IMR-90 (cell line): ENCODE data around the gene HSPA1L. TPM values are rescaled to one million over a fixed set of nuclear protein-coding genes. Genes with fewer than 3 reads are reported as not detected.

Source experiments
- ATAC-seq: fragments of 200-7000 bp; cut with Tn5 transposase; 2 replicates; pipeline ENCODE4 v1.9.1; 2020; ENCODE audit warnings: low read depth, mild to moderate bottlenecking, moderate library complexity
- BruUV-seq: library from RNA; stranded (reverse); fragments of 400-500 nt; replicated peaks from 2 replicates; lab custom pipeline; 2021; lab: Mats Ljungman, UMichigan
- CTCF ChIA-PET: fragments of 300-600 bp; formaldehyde crosslinking; extraction: SDS; loops from one replicate; lab custom pipeline; 2021; ENCODE audit warnings: antibody characterized with exemption; lab: Yijun Ruan, JAX
- POLR2A ChIA-PET: fragments of 300-600 bp; sonication (Branson Sonifier 250); formaldehyde crosslinking; loops from one replicate; lab custom pipeline; 2022; ENCODE audit warnings: antibody characterized with exemption; ENCODE audit not compliant: unreplicated experiment; lab: Charles Lee
- DNase-seq: peaks from one replicate; pipeline ENCODE4 v3.0.0; 2013
- H2AFZ ChIP-seq: replicated peaks from 2 replicates; pipeline ENCODE3; 2013; ENCODE audit warnings: low read length, mild to moderate bottlenecking; ENCODE audit not compliant: poor library complexity
- H2AK5ac ChIP-seq: 2 replicates; pipeline ENCODE4 v1.6.1; 2013; ENCODE audit warnings: low read depth, low read length, inconsistent platforms
- H2AK9ac ChIP-seq: replicated peaks from 2 replicates; pipeline ENCODE3; 2013; ENCODE audit warnings: mild to moderate bottlenecking, low read depth, low read length, moderate library complexity; ENCODE audit not compliant: poor library complexity
- H2BK120ac ChIP-seq: 2 replicates; pipeline ENCODE4 v1.6.1; 2013; ENCODE audit warnings: low read depth, low read length, inconsistent platforms
- H2BK15ac ChIP-seq: 3 replicates; pipeline ENCODE4 v1.6.1; 2013; ENCODE audit warnings: low read depth, low read length, inconsistent platforms
- H2BK20ac ChIP-seq: 2 replicates; pipeline ENCODE4 v1.6.1; 2013; ENCODE audit warnings: low read depth, mild to moderate bottlenecking, inconsistent platforms, low read length, moderate library complexity
- H2BK5ac ChIP-seq: 2 replicates; pipeline ENCODE4 v1.6.1; 2013; ENCODE audit warnings: mild to moderate bottlenecking, low read depth, low read length, inconsistent platforms; ENCODE audit not compliant: poor library complexity, severe bottlenecking
- H3K14ac ChIP-seq: replicated peaks from 2 replicates; pipeline ENCODE4 v1.6.1; 2013; ENCODE audit warnings: low read depth, low read length, inconsistent platforms
- H3K18ac ChIP-seq: 2 replicates; pipeline ENCODE4 v1.6.1; 2013; ENCODE audit warnings: low read depth, low read length, control low read depth
- H3K23ac ChIP-seq: 2 replicates; pipeline ENCODE4 v1.6.1; 2013; ENCODE audit warnings: low read depth, low read length, inconsistent platforms
- H3K27ac ChIP-seq: 2 replicates; pipeline ENCODE4 v1.5.1; 2013; ENCODE audit warnings: mild to moderate bottlenecking, control low read depth, low read length; ENCODE audit not compliant: insufficient read depth
- H3K27me3 ChIP-seq: 2 replicates; pipeline ENCODE4 v1.6.1; 2013; ENCODE audit warnings: low read length; ENCODE audit not compliant: control insufficient read depth, insufficient read depth
- H3K36me3 ChIP-seq: 2 replicates; pipeline ENCODE4 v1.6.1; 2013; ENCODE audit warnings: low read length, mixed read lengths; ENCODE audit not compliant: control insufficient read depth, insufficient read depth
- H3K4ac ChIP-seq: 2 replicates; pipeline ENCODE4 v1.6.1; 2013; ENCODE audit warnings: low read depth, low read length, inconsistent platforms
- H3K4me1 ChIP-seq: 2 replicates; pipeline ENCODE4 v1.6.1; 2013; ENCODE audit warnings: low read length, mixed read lengths; ENCODE audit not compliant: control insufficient read depth, insufficient read depth
- H3K4me2 ChIP-seq: 2 replicates; pipeline ENCODE4 v1.6.1; 2013; ENCODE audit warnings: low read depth, mild to moderate bottlenecking, control low read depth, low read length, moderate library complexity
- H3K4me3 ChIP-seq: 2 replicates; pipeline ENCODE4 v1.5.1; 2013; ENCODE audit warnings: low read depth, mild to moderate bottlenecking, control low read depth, low read length, moderate library complexity; ENCODE audit not compliant: insufficient read depth
- H3K56ac ChIP-seq: 2 replicates; pipeline ENCODE4 v1.6.1; 2013; ENCODE audit warnings: low read length, inconsistent platforms; ENCODE audit not compliant: insufficient read depth; ENCODE audit errors: extremely low read depth
- H3K79me1 ChIP-seq, 2 experiments: 2 replicates each; pipeline ENCODE4 v1.6.1; 2013; ENCODE audit warnings: low read length in 2 of 2, inconsistent platforms in 1 of 2, low read depth in 1 of 2
- H3K9ac ChIP-seq: 2 replicates; pipeline ENCODE4 v1.6.1; 2013; ENCODE audit warnings: low read depth, low read length, control low read depth
- H3K9me1 ChIP-seq: 2 replicates; pipeline ENCODE4 v1.6.1; 2013; ENCODE audit warnings: low read length, inconsistent platforms; ENCODE audit not compliant: insufficient read depth
- H3K9me3 ChIP-seq: 2 replicates; pipeline ENCODE4 v1.6.1; 2013; ENCODE audit warnings: low read length; ENCODE audit not compliant: control insufficient read depth, insufficient read depth
- H4K20me1 ChIP-seq: 2 replicates; pipeline ENCODE4 v1.6.1; 2013; ENCODE audit warnings: low read length, inconsistent platforms; ENCODE audit not compliant: insufficient read depth
- H4K5ac ChIP-seq: 2 replicates; pipeline ENCODE4 v1.6.1; 2013; ENCODE audit warnings: mild to moderate bottlenecking, low read depth, low read length, control low read depth
- H4K8ac ChIP-seq, 2 experiments: 2 replicates each; pipeline ENCODE4 v1.6.1; 2013; ENCODE audit warnings: low read depth in 2 of 2, low read length in 2 of 2, control low read depth in 1 of 2, inconsistent platforms in 1 of 2
- H4K91ac ChIP-seq: 2 replicates; pipeline ENCODE4 v1.6.1; 2013; ENCODE audit warnings: low read depth, low read length, inconsistent platforms; ENCODE audit not compliant: insufficient read depth
- SMC3 ChIP-seq: fragments of 150-350 bp; IDR thresholded peaks from 2 replicates; pipeline ENCODE4 v1.6.1; 2016; ENCODE audit warnings: low read depth, mild to moderate bottlenecking, antibody characterized with exemption, low read length, moderate library complexity
- WGBS, 2 experiments: methylation state at CpG; one replicate each; pipeline versions ENCODE4 v1.1.5 to v1.1.7; 2013; ENCODE audit warnings: missing lambda C conversion rate in 2 of 2; ENCODE audit not compliant: insufficient read length in 1 of 2; ENCODE audit errors: extremely low coverage in 2 of 2; 5-methylcytosine and 5-hydroxymethylcytosine counted together
- dilution Hi-C: fragments of 300-500 bp; cut with HindIII; formaldehyde crosslinking; loops from one replicate; pipeline ENCODE4 v1.14.3; 2018; ENCODE audit warnings: low sequenced_read_pairs; ENCODE audit not compliant: unreplicated experiment
- in situ Hi-C: fragments of 300-500 bp; cut with MboI; formaldehyde crosslinking; loops from 3 replicates; pipeline ENCODE4 v1.14.3; 2019; ENCODE audit warnings: low sequenced_read_pairs, inconsistent platforms, mixed read lengths
- intact Hi-C: fragments of 100-400 bp; cut with micrococcal nuclease; formaldehyde crosslinking; loops from 2 replicates; pipeline ENCODE4 v1.10.0; 2022
- polyA plus RNA-seq, 3 experiments: library from polyadenylated mRNA; depleted of rRNA; stranded (reverse); fragments of >200 nt; gene quantifications; 2 replicates each; pipeline ENCODE4 v1.2.3, GENCODE V29; 2012; ENCODE audit warnings: low replicate concordance in 1 of 3
- total RNA-seq: library from RNA; depleted of rRNA; stranded (reverse); fragments of >200 nt; gene quantifications from 2 replicates; pipeline ENCODE4 v1.2.3, GENCODE V29; 2012

HSPA1L gene
- total and polyA plus RNA-seq, 2 of the 4 experiments (the other 2 are of a cell fraction): 0.97 to 1.3 TPM

DNA sequence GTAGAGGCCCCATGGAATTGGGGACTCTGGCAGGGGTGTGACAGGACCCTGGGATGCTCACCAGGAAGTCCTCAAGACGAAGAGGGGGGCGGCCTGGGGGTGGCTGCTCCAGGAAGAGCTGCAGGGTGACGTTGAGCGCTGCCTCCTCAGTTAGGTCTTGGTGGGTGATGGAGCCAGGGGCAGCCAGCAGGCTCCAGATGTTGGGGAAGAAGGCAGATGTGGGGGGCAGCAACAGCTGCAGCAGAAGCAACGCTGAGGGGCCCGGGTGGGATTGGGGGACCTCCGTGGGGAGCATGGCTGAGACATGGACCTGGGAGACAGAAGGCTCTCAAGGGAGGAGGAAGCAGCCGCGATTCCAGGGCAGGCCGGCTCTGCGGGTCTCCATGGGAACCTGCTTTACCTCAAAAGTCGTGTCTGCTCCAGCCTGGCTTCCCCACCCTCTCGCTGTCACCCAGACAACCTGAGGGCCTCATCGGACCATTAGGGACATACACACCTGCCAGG, 38.5 kb downstream of the HSPA1L start:
- Histone ChIP-seq H4K20me1 (no peaks in the 10 kb centered on the region), H2BK120ac (no peak overlapping the region), H2BK15ac (no peak overlapping the region), H2BK20ac (no peak overlapping the region), H3K9ac (no peak overlapping the region), H3K18ac (no peak overlapping the region), H3K23ac (no peak overlapping the region), H3K9me1 (0 out of 2 replicates have a peak, but pooled peaks cover 8% of the 10 kb centered on the region), H3K14ac (0 out of 2 replicates have a peak overlapping the region, but pooled peaks have one; percentile 59), H3K9me3 (no peaks in the 10 kb centered on the region), H3K4me3 (no peak overlapping the region), H4K91ac (no peak overlapping the region; the same call in 1 of the 2 replicates), H3K27ac (no peak overlapping the region), H4K5ac (no peak overlapping the region), H3K4me2 (no peak overlapping the region), H3K36me3 (peaks cover 34% of the 10 kb centered on the region), H2AK9ac (peak overlapping the region; percentile 96), H2AFZ (peak overlapping the region; percentile 83), H3K56ac (no peak overlapping the region), H3K79me1 (0 out of 4 replicates have a peak, but pooled peaks cover 0 to 2% of the 10 kb centered on the region in 2 experiments), H4K8ac (peak overlapping the region in 1 of 2 experiments; percentile 75; a peak in 1 of 4 replicates), H2BK5ac (no peak overlapping the region), H3K4ac (peak overlapping the region; percentile 73), H3K27me3 (no peaks in the 10 kb centered on the region), H3K4me1 (peaks cover 10% of the 10 kb centered on the region), H2AK5ac (peak overlapping the region; percentile 43)
- in situ Hi-C loops (no loop called here), dilution Hi-C loops (no loop called here), intact Hi-C loops (no loop called here)
- DNase-seq (no peak), ATAC-seq (0 out of 2 replicates have a peak, but pooled peaks have one; percentile 6)
- no peak for TF ChIP-seq SMC3
- no TSS peak for BruUV-seq
- ChIA-PET POLR2A (no interaction called here), CTCF (no interaction called here)
- 68% methylated on average over 9 of the region's 14 CpGs; no CpG with 5 or more reads in 1 of the 2 experiments for WGBS, 2 experiments
